AG08395 (cell line): Measurements from ENCODE around the gene RAD51.
A peak's percentile ranks its signal among the peaks of the same experiment; 100 is the strongest.
"Not testable (repeated sequence)": the region's sequence is repeated elsewhere in the genome, so short reads cannot be mapped to it uniquely, and the experiment has no call there.

ENCODE experiments used
- DNase-seq: peaks from one replicate; pipeline ENCODE4 v3.0.0; 2012; ENCODE audit warnings: mixed read lengths, low spot score

The RAD51 gene

GRCh38 chr15:40694688-40695468 lies at the start of gene RAD51:
Gene RAD51 (plus strand): TSS chr15:40695174. CDS start chr15:40698759, 3,585 bp downstream.
- DNase-seq = peak; percentile 98

GRCh38 chr15:40647523-40647922 lies 47.5 kb upstream of the RAD51 start:
- no peak for DNase-seq

- DNase-seq = no peak
Measured at GRCh38 chr15:40650479-40650878, 44.5 kb upstream of the RAD51 start.

- no peak for DNase-seq
Measured at GRCh38 chr15:40660686-40661085, 34.3 kb upstream of the RAD51 start.

- no peak for DNase-seq
Measured at GRCh38 chr15:40664909-40665308, 30.1 kb upstream of the RAD51 start.

GRCh38 chr15:40676290-40676689 lies 18.7 kb upstream of the RAD51 start:
- DNase-seq = not testable (repeated sequence)

- not testable (repeated sequence) for DNase-seq
Measured at GRCh38 chr15:40676906-40677305, 18.1 kb upstream of the RAD51 start.

GRCh38 chr15:40680151-40680550 lies 14.8 kb upstream of the RAD51 start:
- DNase-seq = no peak

- not testable (repeated sequence) for DNase-seq
Measured at GRCh38 chr15:40680959-40681358, 14.0 kb upstream of the RAD51 start.

- no peak for DNase-seq
Measured at GRCh38 chr15:40684381-40684780, 10.6 kb upstream of the RAD51 start.

GRCh38 chr15:40685376-40685775 lies 9.6 kb upstream of the RAD51 start:
- no peak for DNase-seq

GRCh38 chr15:40688932-40689799 lies 5.8 kb upstream of the RAD51 start:
- DNase-seq = no peak

- no peak for DNase-seq
Measured at GRCh38 chr15:40691737-40692136, 3.2 kb upstream of the RAD51 start.

GRCh38 chr15:40693904-40694687 lies 878 bp upstream of the RAD51 start:
- DNase-seq = no peak

GRCh38 chr15:40695469-40695890 lies 506 bp downstream of the RAD51 start:
- peak; percentile 31 for DNase-seq

GRCh38 chr15:40696228-40696627 lies 1.3 kb downstream of the RAD51 start:
- no peak for DNase-seq

GRCh38 chr15:40697916-40698315 lies 2.9 kb downstream of the RAD51 start:
- DNase-seq = no peak

GRCh38 chr15:40702077-40702476 lies 7.1 kb downstream of the RAD51 start:
- DNase-seq = peak; percentile 3

- DNase-seq = no peak
Measured at GRCh38 chr15:40706121-40706520, 11.1 kb downstream of the RAD51 start.

- DNase-seq = no peak
Measured at GRCh38 chr15:40714144-40714543, 19.2 kb downstream of the RAD51 start.

- no peak for DNase-seq
Measured at GRCh38 chr15:40716165-40716564, 21.2 kb downstream of the RAD51 start.

- no peak for DNase-seq
Measured at GRCh38 chr15:40721701-40722100, 26.7 kb downstream of the RAD51 start.
